GM15510 (cell line): ENCODE data around the gene GBF1.

Source experiments
- POLR2A ChIP-seq: IDR thresholded peaks from 3 replicates; pipeline ENCODE4 v1.6.1; 2011; ENCODE audit warnings: borderline replicate concordance; ENCODE audit not compliant: insufficient read length; ENCODE audit errors: extremely low read depth

The GBF1 gene

DNA sequence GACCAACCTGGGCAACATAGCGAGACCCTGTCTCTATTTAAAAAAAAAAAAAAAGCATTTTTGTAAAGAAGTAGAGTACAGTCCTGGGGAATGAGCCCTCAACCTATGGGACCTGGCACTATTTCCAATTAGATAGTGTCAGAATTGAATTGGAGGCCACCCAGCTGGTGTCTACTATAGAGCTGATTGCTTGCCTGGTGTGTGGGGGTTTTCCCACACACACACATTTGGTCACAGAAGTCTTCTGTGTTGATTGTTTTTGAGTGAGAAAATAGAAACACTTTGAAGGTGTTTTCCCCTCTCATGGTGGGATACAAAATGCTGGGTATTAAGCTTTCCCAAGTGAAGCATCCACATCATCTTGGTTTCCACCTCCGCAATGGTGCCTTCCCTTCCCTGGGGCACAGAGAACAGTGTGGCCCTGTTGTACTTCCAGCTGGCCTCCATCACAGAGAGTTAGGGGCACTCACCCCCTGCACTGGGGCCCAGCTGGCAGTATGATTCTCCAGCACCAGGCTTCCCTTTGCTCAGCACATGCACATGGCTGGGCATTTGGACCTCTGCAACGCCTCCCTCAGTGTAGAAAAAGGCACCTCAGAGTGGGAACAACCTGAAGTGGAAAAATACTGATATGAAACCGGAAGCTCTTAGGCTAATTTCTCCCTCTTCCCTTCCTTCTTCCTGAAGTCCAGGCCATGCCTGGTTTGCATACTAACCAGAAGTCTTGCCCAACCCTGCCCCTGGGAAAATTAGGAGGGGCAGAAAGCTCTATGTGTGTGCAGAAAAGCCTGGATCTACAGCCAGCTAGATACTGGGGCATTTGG lies 139.5 kb downstream of the GBF1 start:
- TF ChIP-seq POLR2A, result no peak

DNA sequence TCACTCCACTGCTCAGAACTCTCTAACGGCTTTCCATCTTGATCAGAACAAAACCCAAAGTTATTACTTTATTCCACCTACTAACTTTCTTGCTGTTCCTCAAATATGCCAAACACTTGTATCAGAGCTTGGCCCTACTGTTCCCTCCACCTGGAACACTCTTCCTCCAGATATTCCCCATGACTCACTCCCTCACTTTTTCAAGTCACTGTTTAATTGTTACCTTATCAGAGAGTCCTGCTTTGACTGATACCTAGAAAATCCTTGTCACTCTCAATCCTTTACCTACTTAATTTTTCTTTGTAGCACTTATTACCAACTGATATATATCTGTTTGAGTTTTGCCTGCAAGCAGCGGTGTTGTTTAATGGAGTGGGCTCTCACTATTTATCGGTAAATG lies 144.6 kb downstream of the GBF1 start:
- TF ChIP-seq POLR2A, result no peak

GRCh38 chr10:102392306-102392705 lies 147.0 kb downstream of the GBF1 start:
- no peak for TF ChIP-seq POLR2A

- no peak for TF ChIP-seq POLR2A
Measured at GRCh38 chr10:102393411-102394078, 148.2 kb downstream of the GBF1 start.

GRCh38 chr10:102394079-102394800 lies 148.9 kb downstream of the GBF1 start:
- peak; percentile 83 for TF ChIP-seq POLR2A

GRCh38 chr10:102394801-102395399 lies 149.6 kb downstream of the GBF1 start:
- no peak for TF ChIP-seq POLR2A

GRCh38 chr10:102395400-102396316 lies 150.3 kb downstream of the GBF1 start, which contains the start of gene NFKB2:
Gene NFKB2, plus strand, starts transcription at chr10:102395705. Its CDS starts 255 bp downstream, at chr10:102395960.
- TF ChIP-seq POLR2A, result peak; percentile 51

DNA sequence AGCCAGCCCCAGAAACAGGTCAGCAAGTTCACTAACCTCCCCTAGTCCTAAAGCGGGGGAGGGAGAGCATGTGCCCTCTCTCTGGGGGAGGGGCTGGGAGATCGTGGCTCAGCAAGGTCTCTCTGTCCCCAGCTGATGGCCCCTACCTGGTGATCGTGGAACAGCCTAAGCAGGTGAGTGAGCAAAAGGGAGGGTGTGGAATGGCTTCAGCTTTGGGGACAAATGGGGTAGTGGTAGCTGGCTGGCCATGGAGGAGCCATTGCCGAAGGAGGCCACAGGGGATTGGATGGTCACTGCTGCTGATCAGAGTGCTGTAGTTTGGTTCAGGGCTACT lies 151.0 kb downstream of the GBF1 start:
- TF ChIP-seq POLR2A, result no peak

DNA sequence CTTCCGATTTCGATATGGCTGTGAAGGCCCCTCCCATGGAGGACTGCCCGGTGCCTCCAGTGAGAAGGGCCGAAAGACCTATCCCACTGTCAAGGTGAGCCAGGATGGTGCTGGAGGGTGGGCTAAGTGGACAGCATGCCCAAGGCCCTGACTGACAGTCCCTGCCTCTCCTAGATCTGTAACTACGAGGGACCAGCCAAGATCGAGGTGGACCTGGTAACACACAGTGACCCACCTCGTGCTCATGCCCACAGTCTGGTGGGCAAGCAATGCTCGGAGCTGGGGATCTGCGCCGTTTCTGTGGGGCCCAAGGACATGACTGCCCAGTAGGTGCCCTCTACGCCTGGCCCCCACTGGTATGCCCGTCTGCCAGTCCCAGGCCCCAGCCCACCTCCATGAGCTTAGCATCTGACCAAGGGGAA lies 151.4 kb downstream of the GBF1 start:
- TF ChIP-seq POLR2A, result no peak

- no peak for TF ChIP-seq POLR2A
Measured at GRCh38 chr10:102397222-102398171, 152.2 kb downstream of the GBF1 start.

DNA sequence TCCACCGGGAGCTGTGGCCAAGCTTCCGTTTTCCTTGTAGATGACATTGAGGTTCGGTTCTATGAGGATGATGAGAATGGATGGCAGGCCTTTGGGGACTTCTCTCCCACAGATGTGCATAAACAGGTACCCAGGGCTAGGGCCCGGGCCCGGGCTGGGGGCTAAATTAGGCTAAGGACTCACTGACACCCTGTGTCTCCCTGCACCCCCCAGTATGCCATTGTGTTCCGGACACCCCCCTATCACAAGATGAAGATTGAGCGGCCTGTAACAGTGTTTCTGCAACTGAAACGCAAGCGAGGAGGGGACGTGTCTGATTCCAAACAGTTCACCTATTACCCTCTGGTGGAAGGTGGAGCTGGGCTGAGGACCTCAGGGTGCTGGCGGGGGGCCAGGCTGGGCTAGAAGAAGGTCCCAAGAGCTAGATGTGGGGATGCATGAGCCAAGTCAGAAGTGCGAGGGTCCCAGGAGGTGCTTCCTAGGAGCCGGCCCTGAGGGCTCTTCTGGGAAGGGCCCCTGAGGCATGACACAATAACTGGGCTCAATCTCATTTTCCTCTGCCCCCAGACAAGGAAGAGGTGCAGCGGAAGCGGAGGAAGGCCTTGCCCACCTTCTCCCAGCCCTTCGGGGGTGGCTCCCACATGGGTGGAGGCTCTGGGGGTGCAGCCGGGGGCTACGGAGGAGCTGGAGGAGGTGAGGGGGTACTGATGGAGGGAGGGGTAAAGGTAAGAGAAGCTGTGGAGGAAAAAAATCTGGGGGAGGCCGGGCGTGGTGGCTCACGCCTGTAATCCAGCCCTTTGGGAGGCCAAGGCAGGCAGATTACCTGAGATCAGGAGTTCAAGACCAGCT lies 153.1 kb downstream of the GBF1 start:
- TF ChIP-seq POLR2A, result no peak
